HFF-Myc (cell line): ENCODE measurements around the gene TAF10.

Experiments
- DNase-seq: peaks from one replicate; pipeline ENCODE4 v3.0.0-alpha.2; 2011; ENCODE audit warnings: low read depth; ENCODE audit errors: extremely low read depth
- H3K4me3 ChIP-seq: replicated peaks from 2 replicates; pipeline ENCODE4 v1.5.1; 2011; ENCODE audit warnings: low read depth, mild to moderate bottlenecking, control low read depth, low read length
- CTCF ChIP-seq: IDR thresholded peaks from 2 replicates; pipeline ENCODE4 v1.5.1; 2012; ENCODE audit warnings: mild to moderate bottlenecking, low read depth, low read length, control low read depth; ENCODE audit errors: missing control alignments

Gene TAF10

GRCh38 chr11:6650980-6651379, 39.0 kb upstream of the TAF10 start:
- DNase-seq: no peak
- TF ChIP-seq CTCF: no peak
- no peak overlapping the region for H3K4me3 ChIP-seq

GRCh38 chr11:6650104-6650503, 38.1 kb upstream of the TAF10 start:
- no peak overlapping the region for H3K4me3 ChIP-seq
- DNase-seq: no peak
- no peak for TF ChIP-seq CTCF

GRCh38 chr11:6648501-6648900, 36.5 kb upstream of the TAF10 start:
- DNase-seq: no peak
- H3K4me3 ChIP-seq: no peak overlapping the region
- no peak for TF ChIP-seq CTCF

- no peak overlapping the region for H3K4me3 ChIP-seq
- no peak for TF ChIP-seq CTCF
- DNase-seq: no peak
These were observed 35.8 kb upstream of the TAF10 start for GRCh38 chr11:6647836-6648235.

GRCh38 chr11:6646918-6647679, 35.1 kb upstream of the TAF10 start:
- no peak for TF ChIP-seq CTCF
- DNase-seq: no peak
- peak overlapping the region; percentile 32 for H3K4me3 ChIP-seq

GRCh38 chr11:6646576-6646917, 34.5 kb upstream of the TAF10 start:
- peak; percentile 91 for DNase-seq
- peak overlapping the region; percentile 32 for H3K4me3 ChIP-seq
- no peak for TF ChIP-seq CTCF

- no peak for DNase-seq
- TF ChIP-seq CTCF: no peak
- peak overlapping the region; percentile 32 for H3K4me3 ChIP-seq
These were observed 34.1 kb upstream of the TAF10 start for GRCh38 chr11:6646071-6646470.
